Left lung (tissue), 10 donors: ENCODE results near the gene OSBPL6. TPM values are rescaled to one million over a fixed set of nuclear protein-coding genes. Genes with fewer than 3 reads are reported as not detected.
A peak's percentile ranks its signal among the peaks of the same experiment; 100 is the strongest.

ENCODE experiments used
- ATAC-seq: fragments of 200-7000 bp; cut with Tn5 transposase; one replicate; pipeline ENCODE4 v1.9.1; 2020; ENCODE audit warnings: moderate library complexity
- DNase-seq, 4 donors: peaks; one replicate each; pipeline ENCODE4 v3.0.0-alpha.2; 2013 to 2020
- H3K27ac ChIP-seq, 2 donors: fragments of 200-600 bp; sonication (generic) in 1 of 2; one replicate each; pipeline versions ENCODE4 v1.5.0 to v1.8.0; 2020 to 2021
- H3K27me3 ChIP-seq, 2 donors: fragments of 200-600 bp; sonication (generic) in 1 of 2; one replicate each; pipeline versions ENCODE4 v1.5.0 to v1.8.0; 2020 to 2021
- H3K36me3 ChIP-seq, 2 donors: fragments of 200-600 bp; sonication (generic) in 1 of 2; one replicate each; pipeline versions ENCODE4 v1.5.0 to v1.8.0; 2020 to 2021
- H3K4me1 ChIP-seq, 2 donors: fragments of 200-600 bp; one replicate each; pipeline ENCODE4 v1.8.0; 2021
- H3K4me3 ChIP-seq, 2 donors: fragments of 200-600 bp; sonication (generic) in 1 of 2; one replicate each; pipeline versions ENCODE4 v1.5.0 to v1.8.0; 2020 to 2021; ENCODE audit warnings: mild to moderate bottlenecking in 1 of 2
- H3K9me3 ChIP-seq, 2 donors: fragments of 200-600 bp; sonication (generic) in 1 of 2; one replicate each; pipeline versions ENCODE4 v1.5.0 to v1.8.0; 2020 to 2021
- CTCF ChIP-seq, 2 donors: fragments of 200-600 bp; sonication (generic) in 1 of 2; IDR thresholded peaks; one replicate each; pipeline versions ENCODE4 v1.5.0 to v1.8.0; 2021; ENCODE audit warnings: antibody characterized with exemption in 2 of 2
- intact Hi-C, 2 donors: fragments of 100-400 bp; cut with DNase I; formaldehyde crosslinking; loops; one replicate each; pipeline versions ENCODE4 v1.11.2 to v1.14.2; 2022
- polyA plus RNA-seq, 6 donors: library from polyadenylated mRNA; unstranded; fragments of 120-200 nt; gene quantifications; one replicate each; pipeline ENCODE4 v1.2.1, GENCODE V29; 2013; ENCODE audit not compliant: insufficient read length in 6 of 6
- total RNA-seq, 2 donors: library from RNA; stranded (reverse); fragmentation: NEBNext Ultra II Directional; extraction: Animal tissue kit (Norgen Biotek cat#: 25700); gene quantifications; one replicate each; pipeline ENCODE4 v1.2.1, GENCODE V29; 2021
- donor health status: DM: no; HTN: yes; CAD: no.
- donor health status: DM: no; HTN: no; CAD: no.

Gene OSBPL6
- total and polyA plus RNA-seq, 8 donors: 2.9 to 6.0 (median 4.9) TPM

GRCh38 chr2:178191004-178191508 is 3.3 kb upstream of the OSBPL6 start:
- intact Hi-C loops: no loop called here
- Histone ChIP-seq H3K9me3 (no peaks in the 10 kb centered on the region), H3K4me3 (no peak overlapping the region), H3K36me3 (no peaks in the 10 kb centered on the region), H3K4me1 (peaks cover 0 to 19% of the 10 kb centered on the region in 2 donors), H3K27me3 (peaks cover 0 to 43% of the 10 kb centered on the region in 2 donors), H3K27ac (no peak overlapping the region)
- TF ChIP-seq CTCF (IDR thresholded peaks at IDR 0.05): no peak
- DNase-seq (no peak), ATAC-seq (no peak)

- intact Hi-C loops: no loop called here
- DNase-seq: no peak
- H3K9me3 ChIP-seq: no peaks in the 10 kb centered on the region
- TF ChIP-seq CTCF (IDR thresholded peaks at IDR 0.05): no peak
- peaks cover 0 to 48% of the 10 kb centered on the region in 2 donors for H3K27me3 ChIP-seq
- no peak overlapping the region for H3K27ac ChIP-seq
- H3K4me3 ChIP-seq: no peak overlapping the region
- H3K36me3 ChIP-seq: no peaks in the 10 kb centered on the region
- ATAC-seq: no peak
- peaks cover 0 to 19% of the 10 kb centered on the region in 2 donors for H3K4me1 ChIP-seq
Observed at GRCh38 chr2:178191511-178191910, 2.8 kb upstream of the OSBPL6 start.

- TF ChIP-seq CTCF (IDR thresholded peaks at IDR 0.05): no peak
- Histone ChIP-seq H3K27ac (peak overlapping the region; percentile 81 to 87), H3K36me3 (no peaks in the 10 kb centered on the region), H3K4me3 (peak overlapping the region; percentile 76 to 82), H3K4me1 (peaks cover 0 to 19% of the 10 kb centered on the region in 2 donors), H3K27me3 (peaks cover 0 to 64% of the 10 kb centered on the region in 2 donors), H3K9me3 (no peaks in the 10 kb centered on the region)
- peak; percentile 37 for ATAC-seq
- intact Hi-C loops: no loop called here
- DNase-seq: no peak
Observed at GRCh38 chr2:178193496-178193822, 853 bp upstream of the OSBPL6 start.

- intact Hi-C loops: no loop called here
Observed at GRCh38 chr2:178194600-178195389, 483 bp downstream of the OSBPL6 start.

More at GRCh38 chr2:178194600-178195389, 483 bp downstream of the OSBPL6 start:
- peak overlapping the region; percentile 58 to 81 for H3K27ac ChIP-seq
- peak; percentile 34 to 79 (median 46) for DNase-seq
- peak overlapping the region; percentile 76 to 82 for H3K4me3 ChIP-seq
- no peaks in the 10 kb centered on the region for H3K9me3 ChIP-seq
- ATAC-seq: peak; percentile 30
- no peaks in the 10 kb centered on the region for H3K36me3 ChIP-seq
- TF ChIP-seq CTCF (IDR thresholded peaks at IDR 0.05): no peak
- peaks cover 0 to 71% of the 10 kb centered on the region in 2 donors for H3K27me3 ChIP-seq
- peaks cover 0 to 19% of the 10 kb centered on the region in 2 donors for H3K4me1 ChIP-seq
